Activated B cell treated with CpG ODN at 0.5 μM for 24 hours (primary cell): ENCODE measurements around the gene G3BP2. TPM values are rescaled to one million over a fixed set of nuclear protein-coding genes. Genes with fewer than 3 reads are reported as not detected.

Experiments used
- ATAC-seq: fragments of 200-7000 bp; cut with Tn5 transposase; one replicate; pipeline ENCODE4 v1.10.0; 2021; ENCODE audit warnings: low read depth, mild to moderate bottlenecking, moderate library complexity
- CTCF ChIA-PET: fragments of 350-600 bp; sonication (Branson Sonifier 250); formaldehyde crosslinking; loops from one replicate; lab custom pipeline; 2021; ENCODE audit warnings: antibody characterized with exemption; lab: Charles Lee
- POLR2A ChIA-PET: fragments of 350-600 bp; sonication (Branson Sonifier 250); formaldehyde crosslinking; loops from one replicate; lab custom pipeline; 2021; ENCODE audit warnings: antibody characterized with exemption; lab: Charles Lee
- DNase-seq: peaks from one replicate; pipeline ENCODE4 v3.0.0; 2022
- H3K27ac Mint-ChIP-seq: one replicate; pipeline ENCODE4 v1.8.0; 2020; ENCODE audit warnings: mixed read lengths
- H3K27me3 Mint-ChIP-seq: one replicate; pipeline ENCODE4 v1.8.0; 2021; ENCODE audit warnings: mixed read lengths
- H3K36me3 Mint-ChIP-seq: one replicate; pipeline ENCODE4 v1.8.0; 2021; ENCODE audit warnings: low read depth, mixed read lengths
- H3K4me1 Mint-ChIP-seq: one replicate; pipeline ENCODE4 v1.8.0; 2021; ENCODE audit warnings: mixed read lengths
- H3K4me3 Mint-ChIP-seq: one replicate; pipeline ENCODE4 v1.8.0; 2020; ENCODE audit warnings: mild to moderate bottlenecking, mixed read lengths
- H3K9me3 Mint-ChIP-seq: one replicate; pipeline ENCODE4 v1.8.0; 2020; ENCODE audit warnings: mixed read lengths
- intact Hi-C: fragments of 100-400 bp; cut with micrococcal nuclease; formaldehyde crosslinking; loops from one replicate; pipeline ENCODE4 v1.15.1; 2024
- total RNA-seq: library from RNA; stranded (reverse); gene quantifications from 2 replicates; pipeline ENCODE4 v1.2.3, GENCODE V29; 2022
- TF ChIP-seq, protein P1 (sequence below): fragments of 200-600 bp; IDR thresholded peaks from one replicate; pipeline ENCODE4 v1.8.0; 2022; ENCODE audit warnings: antibody characterized with exemption, mild to moderate bottlenecking

G3BP2 gene
- total RNA-seq, 1 donor from 2014 or later: 103 TPM

GRCh38 chr4:75675004-75675531, 1.9 kb upstream of the G3BP2 start:
- H3K27ac Mint-ChIP-seq: no peak overlapping the region
- intact Hi-C loops: no loop called here
- peaks cover 31% of the 10 kb centered on the region for H3K4me1 Mint-ChIP-seq
- DNase-seq: no peak
- CTCF ChIA-PET: interaction anchor here (0.7 kb wide), 1 partner anchor 49 kb away, joined by 3 read pairs; the partner anchor contains the start of gene USO1
- POLR2A ChIA-PET: interaction anchor here (0.6 to 7.4 kb wide), 3 partner anchors 22 to 49 kb away, joined by 3 to 90 read pairs (median 50); partner anchors contain the start of gene USO1
- TF ChIP-seq, protein P1, sequence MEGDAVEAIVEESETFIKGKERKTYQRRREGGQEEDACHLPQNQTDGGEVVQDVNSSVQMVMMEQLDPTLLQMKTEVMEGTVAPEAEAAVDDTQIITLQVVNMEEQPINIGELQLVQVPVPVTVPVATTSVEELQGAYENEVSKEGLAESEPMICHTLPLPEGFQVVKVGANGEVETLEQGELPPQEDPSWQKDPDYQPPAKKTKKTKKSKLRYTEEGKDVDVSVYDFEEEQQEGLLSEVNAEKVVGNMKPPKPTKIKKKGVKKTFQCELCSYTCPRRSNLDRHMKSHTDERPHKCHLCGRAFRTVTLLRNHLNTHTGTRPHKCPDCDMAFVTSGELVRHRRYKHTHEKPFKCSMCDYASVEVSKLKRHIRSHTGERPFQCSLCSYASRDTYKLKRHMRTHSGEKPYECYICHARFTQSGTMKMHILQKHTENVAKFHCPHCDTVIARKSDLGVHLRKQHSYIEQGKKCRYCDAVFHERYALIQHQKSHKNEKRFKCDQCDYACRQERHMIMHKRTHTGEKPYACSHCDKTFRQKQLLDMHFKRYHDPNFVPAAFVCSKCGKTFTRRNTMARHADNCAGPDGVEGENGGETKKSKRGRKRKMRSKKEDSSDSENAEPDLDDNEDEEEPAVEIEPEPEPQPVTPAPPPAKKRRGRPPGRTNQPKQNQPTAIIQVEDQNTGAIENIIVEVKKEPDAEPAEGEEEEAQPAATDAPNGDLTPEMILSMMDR: no peak
- no peak overlapping the region for H3K4me3 Mint-ChIP-seq
- no peak for ATAC-seq
- H3K27me3 Mint-ChIP-seq: no peaks in the 10 kb centered on the region
- peaks cover 13% of the 10 kb centered on the region for H3K36me3 Mint-ChIP-seq
- H3K9me3 Mint-ChIP-seq: no peaks in the 10 kb centered on the region

GRCh38 chr4:75673959-75674328, 733 bp upstream of the G3BP2 start:
- peak overlapping the region; percentile 100 for H3K4me3 Mint-ChIP-seq
- TF ChIP-seq, protein P1: no peak
- H3K27me3 Mint-ChIP-seq: no peaks in the 10 kb centered on the region
- DNase-seq (no peak), ATAC-seq (no peak)
- POLR2A ChIA-PET: interaction anchor here (0.6 to 7.4 kb wide), 14 partner anchors 8 to 266 kb away, joined by 3 to 90 read pairs (median 6); partner anchors contain the start of genes CDKL2 and USO1
- no peaks in the 10 kb centered on the region for H3K9me3 Mint-ChIP-seq
- H3K4me1 Mint-ChIP-seq: peaks cover 40% of the 10 kb centered on the region
- peaks cover 20% of the 10 kb centered on the region for H3K36me3 Mint-ChIP-seq
- intact Hi-C loops: loop anchor here (1.0 to 5.0 kb wide), 6 partner anchors 19 to 273 kb away; partner anchors contain the start of genes CDKL2, RCHY1, THAP6 and USO1
- CTCF ChIA-PET: interaction anchor here (0.8 to 3.8 kb wide), 4 partner anchors 18 to 267 kb away, joined by 3 to 20 read pairs (median 4); partner anchors contain the start of genes NAAA and USO1
- H3K27ac Mint-ChIP-seq: peak overlapping the region; percentile 100

DNA sequence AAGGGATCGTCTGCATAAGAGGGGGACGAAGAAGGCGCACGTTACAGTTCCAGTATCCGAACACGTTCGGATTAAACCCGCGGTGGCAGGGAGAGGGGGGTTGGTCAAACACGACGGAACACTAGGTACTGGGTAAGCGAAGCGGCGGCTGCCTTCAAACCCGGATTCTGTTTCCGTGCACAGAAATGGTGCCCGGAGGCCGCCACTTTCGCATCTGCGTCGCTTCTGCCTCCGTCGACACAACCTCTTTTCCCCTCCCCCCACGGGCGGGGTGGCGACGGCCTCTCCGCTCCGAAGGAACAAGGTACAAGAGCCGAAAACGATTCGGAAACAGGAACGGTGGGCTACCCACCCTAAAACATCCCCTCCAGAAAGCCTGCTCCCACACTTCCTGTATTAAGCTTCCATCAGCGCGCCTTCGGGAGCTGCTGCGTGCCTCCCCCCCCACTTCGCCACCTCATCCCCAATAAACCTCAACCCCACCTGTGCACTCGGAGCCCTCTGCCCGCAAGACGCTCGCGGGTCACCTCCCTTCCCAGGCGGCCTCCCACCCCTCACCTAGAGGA, 667 bp downstream of the G3BP2 start:
- intact Hi-C loops: loop anchor here (1.0 to 5.0 kb wide), 7 partner anchors 12 to 275 kb away; partner anchors contain the start of genes CDKL2, RCHY1, THAP6 and USO1
- peak; percentile 21 for ATAC-seq
- H3K4me1 Mint-ChIP-seq: peaks cover 54% of the 10 kb centered on the region

GRCh38 chr4:75671802-75672421, 1.3 kb downstream of the G3BP2 start:
- peak overlapping the region; percentile 100 for H3K27ac Mint-ChIP-seq
- POLR2A ChIA-PET: interaction anchor here (0.6 to 7.4 kb wide), 5 partner anchors 14 to 157 kb away, joined by 3 to 90 read pairs (median 7); partner anchors contain the start of genes RCHY1, THAP6 and USO1
- CTCF ChIA-PET: interaction anchor here (3.8 kb wide), 1 partner anchor 52 kb away, joined by 20 read pairs; the partner anchor contains the start of gene USO1

More for the DNA sequence above, 667 bp downstream of the G3BP2 start:
- Mint-ChIP-seq H3K27ac (peak overlapping the region; percentile 100), H3K9me3 (no peaks in the 10 kb centered on the region), H3K27me3 (no peaks in the 10 kb centered on the region), H3K36me3 (peaks cover 20% of the 10 kb centered on the region), H3K4me3 (peak overlapping the region; percentile 100)
- ChIA-PET CTCF (interaction anchor here (3.8 kb wide), 1 partner anchor 51 kb away, joined by 20 read pairs; the partner anchor contains the start of gene USO1), POLR2A (interaction anchor here (0.7 to 7.4 kb wide), 6 partner anchors 13 to 158 kb away, joined by 3 to 90 read pairs (median 6); partner anchors contain the start of genes RCHY1, THAP6 and USO1)
- TF ChIP-seq, protein P1: no peak
- peak; percentile 67 for DNase-seq

More at GRCh38 chr4:75671802-75672421, 1.3 kb downstream of the G3BP2 start:
- no peaks in the 10 kb centered on the region for H3K9me3 Mint-ChIP-seq
- TF ChIP-seq, protein P1: no peak
- no peak for ATAC-seq
- peaks cover 60% of the 10 kb centered on the region for H3K4me1 Mint-ChIP-seq
- H3K36me3 Mint-ChIP-seq: peaks cover 22% of the 10 kb centered on the region
- peak overlapping the region; percentile 100 for H3K4me3 Mint-ChIP-seq
- no peaks in the 10 kb centered on the region for H3K27me3 Mint-ChIP-seq
- intact Hi-C loops: loop anchor here (1.0 to 5.0 kb wide), 2 partner anchors 12 to 275 kb away; no protein-coding TSS in a partner anchor
- no peak for DNase-seq
